ENCODE measurements around the gene DNAJC12. TPM values are rescaled to one million over a fixed set of nuclear protein-coding genes. Genes with fewer than 3 reads are reported as not detected.

DNAJC12 gene
- polyA plus RNA-seq, 1 experiment = 0.13 TPM

DNA sequence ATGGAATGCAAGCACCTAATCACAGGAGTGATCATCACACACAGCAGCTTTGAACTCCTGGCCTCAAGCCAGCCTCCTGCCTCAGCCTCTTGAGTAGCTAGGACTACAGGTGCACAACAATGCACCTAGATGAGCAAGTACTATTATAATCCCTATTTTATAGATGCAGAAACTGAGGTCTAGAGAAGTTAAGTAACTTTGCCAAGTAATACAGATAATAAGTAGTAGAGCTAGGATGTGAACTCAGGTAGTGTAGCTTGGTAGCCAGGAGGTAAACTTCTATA lies 33.7 kb downstream of the DNAJC12 start:
- TF ChIP-seq, protein P1, sequence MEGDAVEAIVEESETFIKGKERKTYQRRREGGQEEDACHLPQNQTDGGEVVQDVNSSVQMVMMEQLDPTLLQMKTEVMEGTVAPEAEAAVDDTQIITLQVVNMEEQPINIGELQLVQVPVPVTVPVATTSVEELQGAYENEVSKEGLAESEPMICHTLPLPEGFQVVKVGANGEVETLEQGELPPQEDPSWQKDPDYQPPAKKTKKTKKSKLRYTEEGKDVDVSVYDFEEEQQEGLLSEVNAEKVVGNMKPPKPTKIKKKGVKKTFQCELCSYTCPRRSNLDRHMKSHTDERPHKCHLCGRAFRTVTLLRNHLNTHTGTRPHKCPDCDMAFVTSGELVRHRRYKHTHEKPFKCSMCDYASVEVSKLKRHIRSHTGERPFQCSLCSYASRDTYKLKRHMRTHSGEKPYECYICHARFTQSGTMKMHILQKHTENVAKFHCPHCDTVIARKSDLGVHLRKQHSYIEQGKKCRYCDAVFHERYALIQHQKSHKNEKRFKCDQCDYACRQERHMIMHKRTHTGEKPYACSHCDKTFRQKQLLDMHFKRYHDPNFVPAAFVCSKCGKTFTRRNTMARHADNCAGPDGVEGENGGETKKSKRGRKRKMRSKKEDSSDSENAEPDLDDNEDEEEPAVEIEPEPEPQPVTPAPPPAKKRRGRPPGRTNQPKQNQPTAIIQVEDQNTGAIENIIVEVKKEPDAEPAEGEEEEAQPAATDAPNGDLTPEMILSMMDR (IDR thresholded peaks at IDR 0.05; ENCODE audit: insufficient read depth, low read depth, low read length) = no peak
- Histone ChIP-seq H3K4me3 (ENCODE audit: low read depth, low read length) (no peak overlapping the region), H3K27me3 (ENCODE audit: control insufficient read depth, insufficient read depth, low read length) (no peaks in the 10 kb centered on the region), H3K36me3 (ENCODE audit: control insufficient read depth, insufficient read depth, low read length) (no peaks in the 10 kb centered on the region)
- DNase-seq (ENCODE audit: low read depth) = no peak
- ChIA-PET CTCF (no interaction called here), POLR2A (no interaction called here)

GRCh38 chr10:67803588-67804394 lies 34.2 kb downstream of the DNAJC12 start:
- TF ChIP-seq, protein P1 (IDR thresholded peaks at IDR 0.05; ENCODE audit: insufficient read depth, low read depth, low read length) = no peak
- CTCF ChIA-PET = no interaction called here
- DNase-seq (ENCODE audit: low read depth) = no peak
- POLR2A ChIA-PET = no interaction called here
- no peak overlapping the region for H3K4me3 ChIP-seq (ENCODE audit: low read depth, low read length)
- no peaks in the 10 kb centered on the region for H3K27me3 ChIP-seq (ENCODE audit: control insufficient read depth, insufficient read depth, low read length)
- no peaks in the 10 kb centered on the region for H3K36me3 ChIP-seq (ENCODE audit: control insufficient read depth, insufficient read depth, low read length)

GRCh38 chr10:67802767-67803538 lies 35.0 kb downstream of the DNAJC12 start:
- H3K27me3 ChIP-seq (ENCODE audit: control insufficient read depth, insufficient read depth, low read length) = no peaks in the 10 kb centered on the region
- ChIA-PET POLR2A (no interaction called here), CTCF (interaction anchor here (0.6 kb wide), 1 partner anchor 446 kb away, joined by 3 read pairs; no protein-coding TSS in a partner anchor)
- no peak overlapping the region for H3K4me3 ChIP-seq (ENCODE audit: low read depth, low read length)
- TF ChIP-seq, protein P1 (IDR thresholded peaks at IDR 0.05; ENCODE audit: insufficient read depth, low read depth, low read length) = no peak
- DNase-seq (ENCODE audit: low read depth) = no peak
- H3K36me3 ChIP-seq (ENCODE audit: control insufficient read depth, insufficient read depth, low read length) = no peaks in the 10 kb centered on the region

DNA sequence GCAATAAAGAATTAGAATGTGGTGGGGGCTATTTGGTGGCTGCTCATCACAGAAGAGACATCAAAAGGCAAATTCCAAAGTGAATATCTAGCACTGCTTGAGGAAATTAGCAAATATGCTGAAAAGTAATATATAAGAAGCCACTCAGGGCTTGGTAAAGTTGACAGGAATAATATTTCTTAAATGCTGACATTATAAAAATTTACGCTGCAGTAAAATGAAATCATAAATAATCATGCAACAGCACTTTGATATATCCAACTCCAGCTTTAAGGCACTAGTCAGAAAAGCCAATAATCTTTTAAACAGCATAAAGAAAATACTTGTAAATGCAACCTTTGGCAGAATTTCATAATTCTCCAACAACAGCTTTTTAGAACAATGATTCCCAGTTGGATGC lies 36.9 kb downstream of the DNAJC12 start:
- Histone ChIP-seq H3K4me3 (ENCODE audit: low read depth, low read length) (no peak overlapping the region), H3K36me3 (ENCODE audit: control insufficient read depth, insufficient read depth, low read length) (no peaks in the 10 kb centered on the region), H3K27me3 (ENCODE audit: control insufficient read depth, insufficient read depth, low read length) (no peaks in the 10 kb centered on the region)
- ChIA-PET POLR2A (no interaction called here), CTCF (interaction anchor here (1.3 kb wide), 1 partner anchor 21 kb away, joined by 3 read pairs; no protein-coding TSS in a partner anchor)
- TF ChIP-seq, protein P1 (IDR thresholded peaks at IDR 0.05; ENCODE audit: insufficient read depth, low read depth, low read length) = no peak
- no peak for DNase-seq (ENCODE audit: low read depth)

DNA sequence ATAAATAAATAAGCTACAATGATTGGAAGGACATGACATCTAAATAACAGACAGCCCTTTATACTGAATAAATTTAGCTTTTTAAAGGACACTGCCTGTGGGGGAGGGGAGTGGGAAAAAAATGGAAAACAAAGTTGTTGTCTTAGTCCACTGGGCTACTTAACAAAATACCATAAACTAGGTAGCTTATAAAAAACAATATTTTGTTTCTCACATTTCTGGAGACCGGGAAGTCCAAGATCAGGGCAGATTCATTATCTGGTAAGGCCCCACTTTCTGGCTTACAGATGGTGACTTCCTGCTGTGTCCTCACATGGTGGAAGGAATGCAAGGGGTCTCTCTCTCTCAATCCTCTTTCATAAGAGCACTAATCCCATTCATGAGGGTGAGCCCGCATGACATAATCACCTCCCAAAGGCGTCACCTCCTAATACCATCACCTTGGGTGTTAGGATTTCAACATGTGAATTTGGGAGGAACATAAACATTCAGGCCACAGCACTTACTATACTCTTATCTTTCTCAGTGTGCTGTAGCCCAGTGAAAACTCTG lies 43.0 kb downstream of the DNAJC12 start:
- Histone ChIP-seq H3K27me3 (ENCODE audit: control insufficient read depth, insufficient read depth, low read length) (no peaks in the 10 kb centered on the region), H3K36me3 (ENCODE audit: control insufficient read depth, insufficient read depth, low read length) (no peaks in the 10 kb centered on the region), H3K4me3 (ENCODE audit: low read depth, low read length) (no peak overlapping the region)
- no peak for DNase-seq (ENCODE audit: low read depth)
- TF ChIP-seq, protein P1 (IDR thresholded peaks at IDR 0.05; ENCODE audit: insufficient read depth, low read depth, low read length) = no peak
- ChIA-PET CTCF (no interaction called here), POLR2A (no interaction called here)

Data from BJ (cell line).